HG03280 (cell line): Measurements from ENCODE around the gene SERPINA9.
"Not testable (repeated sequence)": the region's sequence is repeated elsewhere in the genome, so short reads cannot be mapped to it uniquely, and the experiment has no call there.

ENCODE experiments used
- ATAC-seq: cut with Tn5 transposase; IDR thresholded peaks from one replicate; pipeline ENCODE4 v1.9.1; 2021; ENCODE audit warnings: mild to moderate bottlenecking, moderate library complexity; ENCODE audit not compliant: unreplicated experiment

SERPINA9 gene

GRCh38 chr14:94476023-94476422, at the start of gene SERPINA9:
TSS of gene SERPINA9 (minus strand) at chr14:94476197. CDS start at chr14:94469840, 6,357 bp downstream.
- ATAC-seq, result no peak

- no peak for ATAC-seq
These were observed 48.1 kb upstream of the SERPINA9 start for GRCh38 chr14:94524093-94524492.

- ATAC-seq, result no peak
These were observed 47.3 kb upstream of the SERPINA9 start for GRCh38 chr14:94523265-94523664.

GRCh38 chr14:94522115-94522724, 46.2 kb upstream of the SERPINA9 start:
- ATAC-seq, result no peak

- ATAC-seq, result no peak
These were observed 45.5 kb upstream of the SERPINA9 start for GRCh38 chr14:94521375-94522114.

GRCh38 chr14:94517641-94518257, 41.8 kb upstream of the SERPINA9 start:
- ATAC-seq, result no peak

- no peak for ATAC-seq
These were observed 41.2 kb upstream of the SERPINA9 start for GRCh38 chr14:94517248-94517640.

- ATAC-seq, result no peak
These were observed 39.9 kb upstream of the SERPINA9 start for GRCh38 chr14:94515856-94516255.

GRCh38 chr14:94515426-94515825, 39.4 kb upstream of the SERPINA9 start:
- no peak for ATAC-seq

- no peak for ATAC-seq
These were observed 38.4 kb upstream of the SERPINA9 start for GRCh38 chr14:94514351-94514750.

GRCh38 chr14:94510481-94510880, 34.5 kb upstream of the SERPINA9 start:
- not testable (repeated sequence) for ATAC-seq

GRCh38 chr14:94509356-94509755, 33.4 kb upstream of the SERPINA9 start, which contains the start of gene SERPINA12:
TSS of gene SERPINA12 (minus strand) at chr14:94509469. CDS start at chr14:94498397, 11,072 bp downstream.
- ATAC-seq, result no peak

GRCh38 chr14:94505641-94506040, 29.6 kb upstream of the SERPINA9 start:
- no peak for ATAC-seq

GRCh38 chr14:94505206-94505605, 29.2 kb upstream of the SERPINA9 start:
- ATAC-seq, result no peak

- no peak for ATAC-seq
These were observed 25.9 kb upstream of the SERPINA9 start for GRCh38 chr14:94501588-94502516.

GRCh38 chr14:94500264-94500663, 24.3 kb upstream of the SERPINA9 start:
- no peak for ATAC-seq

GRCh38 chr14:94499673-94500072, 23.7 kb upstream of the SERPINA9 start:
- no peak for ATAC-seq

- ATAC-seq, result no peak
These were observed 22.2 kb upstream of the SERPINA9 start for GRCh38 chr14:94498215-94498614.

GRCh38 chr14:94494085-94494484, 18.1 kb upstream of the SERPINA9 start:
- ATAC-seq, result peak; percentile 52

- ATAC-seq, result no peak
These were observed 15.5 kb upstream of the SERPINA9 start for GRCh38 chr14:94491511-94491910.

GRCh38 chr14:94489336-94489735, 13.3 kb upstream of the SERPINA9 start:
- no peak for ATAC-seq
